ENCODE measurements around the gene ZFHX3.

The ZFHX3 gene

DNA sequence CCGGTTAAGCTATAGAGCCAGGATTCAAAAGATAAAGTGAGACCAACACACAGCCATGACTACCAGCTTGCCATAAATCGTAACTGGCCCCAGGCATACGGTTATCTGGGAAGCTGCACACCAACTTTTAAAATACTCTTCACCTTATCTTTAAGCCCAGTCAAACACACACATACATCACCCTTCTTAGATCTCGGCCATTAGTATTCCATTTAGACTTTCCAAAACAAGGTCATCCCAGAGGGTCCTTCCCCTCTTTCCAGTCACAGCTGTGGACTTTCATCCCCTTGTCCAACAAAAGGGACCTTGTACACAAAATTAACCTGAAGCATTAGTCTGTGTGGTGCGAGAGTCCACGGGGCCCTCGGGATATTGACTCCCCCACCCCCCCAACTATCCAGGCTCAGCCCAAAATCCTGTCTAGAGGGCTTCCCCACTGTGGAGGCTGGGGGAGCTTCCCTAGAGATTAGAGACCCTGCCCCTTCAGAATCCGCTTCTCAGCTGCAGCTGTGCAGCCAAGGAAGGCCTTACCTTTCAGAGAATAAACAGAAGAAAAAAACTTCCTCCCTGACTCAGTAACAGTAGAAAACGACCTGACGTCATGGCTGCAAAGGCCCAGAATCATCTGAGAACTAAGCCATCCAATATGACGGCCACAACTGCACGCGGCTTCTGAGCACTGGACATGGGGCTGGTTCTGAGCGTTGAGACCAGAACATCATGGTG lies 9.9 kb downstream of the ZFHX3 start:
- no peak for DNase-seq

DNA sequence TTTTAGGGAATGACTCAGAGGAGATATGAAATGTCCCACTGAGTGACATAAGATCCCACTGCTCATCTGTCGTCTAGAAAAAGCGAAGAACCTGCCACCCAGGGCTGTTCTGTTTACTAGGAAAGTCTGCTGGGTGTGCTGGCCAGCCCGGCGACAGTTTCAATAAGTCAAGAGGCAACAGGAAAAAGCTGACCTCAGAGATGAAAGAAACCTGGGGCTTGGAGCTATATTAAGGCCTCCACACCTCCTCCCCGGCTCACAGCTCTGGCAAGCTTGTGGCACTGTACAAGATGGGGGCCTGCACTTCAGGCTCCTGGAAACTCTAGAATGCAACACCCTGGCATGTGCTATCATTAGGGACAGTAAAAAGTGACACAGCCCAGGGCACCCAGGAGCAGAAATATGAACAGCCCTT lies 10.6 kb downstream of the ZFHX3 start:
- peak in 1 of 2 experiments; percentile 29 for DNase-seq

DNA sequence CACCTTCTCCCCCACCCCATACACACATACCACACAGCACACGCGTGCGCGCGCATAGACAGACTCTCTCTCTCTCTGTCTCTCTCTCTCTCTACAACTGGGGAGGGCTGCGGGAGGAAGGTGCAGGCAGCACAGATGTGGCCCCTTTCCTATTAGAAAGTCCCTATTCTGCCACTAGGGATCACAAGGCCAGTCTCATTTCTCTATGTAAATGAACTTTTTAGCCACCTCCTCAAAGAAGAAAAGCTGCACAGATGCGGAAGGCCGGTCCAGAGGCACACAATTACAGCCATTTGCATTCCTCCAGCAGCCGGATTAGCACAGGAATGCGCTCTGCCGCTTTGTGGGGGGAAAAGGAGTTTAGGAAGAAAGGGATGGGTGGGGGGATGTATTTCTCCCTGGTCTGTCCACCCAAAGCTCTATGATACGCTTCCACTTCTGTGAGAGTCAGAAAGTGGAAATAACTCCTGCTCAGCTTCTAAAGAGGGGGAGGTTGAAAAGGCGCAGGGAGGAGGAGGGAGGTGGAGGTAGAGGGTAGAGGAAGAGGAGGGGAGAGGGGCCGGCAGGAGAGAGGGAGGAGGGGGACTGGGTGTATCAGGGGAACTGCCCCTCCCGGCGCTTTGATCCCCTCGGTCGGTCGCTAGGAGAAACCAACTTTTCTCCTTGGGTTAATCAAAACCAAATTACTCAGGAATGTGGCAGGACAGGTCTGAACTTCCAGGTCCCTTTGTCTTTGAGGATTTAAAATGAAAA lies 11.7 kb downstream of the ZFHX3 start:
- DNase-seq = no peak

DNA sequence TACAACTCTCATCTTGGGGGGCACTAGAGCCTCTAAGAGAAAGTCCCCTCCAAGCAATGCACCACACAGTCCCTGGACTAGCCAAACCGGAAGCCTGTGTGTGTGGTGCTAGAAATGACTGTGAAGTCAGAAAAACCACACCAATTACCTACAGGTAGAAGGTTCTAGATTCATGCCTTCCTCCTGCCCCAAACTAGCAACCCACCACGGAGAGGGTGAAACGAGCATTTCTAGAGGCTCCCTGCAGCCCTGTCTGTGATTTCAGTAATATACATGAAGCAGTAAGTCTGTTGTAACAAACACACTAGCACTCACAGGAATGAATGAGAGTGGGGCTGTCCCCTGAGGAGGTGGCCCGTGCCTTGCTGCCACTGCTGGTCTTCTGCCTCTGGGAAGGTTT lies 13.6 kb downstream of the ZFHX3 start:
- no peak for DNase-seq

DNA sequence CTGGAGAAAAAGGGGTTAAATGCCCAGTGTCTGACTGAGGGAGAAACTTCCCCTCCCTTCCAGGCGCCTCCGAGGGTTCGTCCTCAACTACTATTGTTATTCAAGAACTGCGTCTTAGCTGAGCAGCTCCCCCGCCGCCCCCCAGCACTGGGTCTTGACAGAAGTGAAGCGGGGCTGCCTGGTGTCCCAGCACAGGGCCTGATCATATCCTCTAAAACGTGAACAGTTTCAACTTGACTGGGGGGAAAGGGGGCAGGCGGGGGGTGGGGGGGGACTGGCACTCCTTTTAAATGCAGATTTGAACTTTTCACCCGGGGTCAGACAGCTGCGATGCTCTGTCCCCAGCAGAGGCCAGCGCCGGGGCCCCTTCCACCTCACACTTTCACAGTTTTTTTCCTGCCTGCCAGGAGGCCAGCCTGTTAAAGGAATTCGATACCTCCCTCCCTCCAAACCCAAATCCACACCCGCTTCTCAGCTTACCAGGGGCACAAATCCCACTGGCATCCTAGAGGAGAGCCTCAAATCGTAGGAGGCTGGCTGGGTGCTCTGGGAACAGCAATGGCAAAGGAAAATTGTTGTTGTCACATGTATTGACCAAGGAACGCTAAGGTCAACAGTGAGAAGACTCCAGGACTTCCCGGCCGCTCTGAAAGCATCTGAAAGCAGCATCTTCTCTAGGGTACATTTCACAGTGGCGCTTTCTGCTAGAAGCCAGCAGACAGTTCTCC lies 14.5 kb downstream of the ZFHX3 start:
- DNase-seq = no peak

DNA sequence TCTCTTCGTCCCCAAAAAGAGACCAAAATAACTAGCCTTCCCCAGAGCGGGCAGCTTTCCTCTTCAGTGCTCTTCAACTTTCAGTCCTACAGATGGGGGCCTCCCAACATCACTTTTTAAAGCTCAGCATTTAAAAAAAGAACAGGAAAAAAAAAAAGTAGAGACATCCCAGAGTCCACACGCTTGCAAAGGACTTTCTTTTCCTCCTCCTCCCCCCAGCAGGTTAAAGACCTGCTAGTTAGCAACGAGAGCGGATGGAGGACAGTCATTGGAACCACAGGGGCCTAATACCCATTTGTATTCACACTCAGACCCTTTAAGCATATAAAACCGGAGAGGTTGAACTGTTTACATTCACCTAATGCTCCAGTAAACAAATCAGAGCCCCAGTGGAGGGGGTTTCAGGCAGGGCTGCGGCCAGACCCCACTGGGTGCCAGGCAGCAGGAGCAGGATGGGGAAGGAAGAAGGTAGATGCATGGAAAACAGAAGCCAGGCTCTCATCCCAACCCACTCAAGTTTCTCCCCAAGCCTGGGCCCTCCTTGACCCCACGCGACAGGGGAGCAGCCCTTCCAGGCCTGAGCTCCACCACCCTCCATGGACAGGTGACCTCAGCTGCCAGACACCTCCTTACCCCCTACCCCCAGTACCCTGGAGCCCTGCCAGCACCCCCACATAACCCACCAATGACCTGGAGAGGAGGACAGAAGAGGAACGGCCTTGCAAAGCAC lies 15.2 kb downstream of the ZFHX3 start:
- no peak for DNase-seq

DNA sequence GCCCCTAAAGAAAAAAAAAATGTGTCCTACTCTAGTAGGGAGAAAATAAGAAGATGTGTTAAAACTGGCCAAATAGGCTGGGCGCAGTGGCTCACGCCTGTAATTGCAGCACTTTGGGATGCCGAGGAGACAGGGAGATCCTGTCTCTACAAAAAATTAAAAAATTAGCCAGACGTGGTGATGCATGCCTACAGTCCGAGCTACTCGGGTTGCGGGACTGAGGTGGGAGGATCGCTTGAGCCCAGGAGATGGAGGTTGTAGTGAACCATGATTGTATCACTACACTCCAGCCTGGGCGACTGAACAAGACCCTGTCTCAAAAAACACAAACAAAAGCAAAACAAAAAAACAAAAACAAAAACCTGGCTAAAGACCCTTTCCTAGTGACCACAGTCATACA lies 15.9 kb downstream of the ZFHX3 start:
- DNase-seq = no peak

DNA sequence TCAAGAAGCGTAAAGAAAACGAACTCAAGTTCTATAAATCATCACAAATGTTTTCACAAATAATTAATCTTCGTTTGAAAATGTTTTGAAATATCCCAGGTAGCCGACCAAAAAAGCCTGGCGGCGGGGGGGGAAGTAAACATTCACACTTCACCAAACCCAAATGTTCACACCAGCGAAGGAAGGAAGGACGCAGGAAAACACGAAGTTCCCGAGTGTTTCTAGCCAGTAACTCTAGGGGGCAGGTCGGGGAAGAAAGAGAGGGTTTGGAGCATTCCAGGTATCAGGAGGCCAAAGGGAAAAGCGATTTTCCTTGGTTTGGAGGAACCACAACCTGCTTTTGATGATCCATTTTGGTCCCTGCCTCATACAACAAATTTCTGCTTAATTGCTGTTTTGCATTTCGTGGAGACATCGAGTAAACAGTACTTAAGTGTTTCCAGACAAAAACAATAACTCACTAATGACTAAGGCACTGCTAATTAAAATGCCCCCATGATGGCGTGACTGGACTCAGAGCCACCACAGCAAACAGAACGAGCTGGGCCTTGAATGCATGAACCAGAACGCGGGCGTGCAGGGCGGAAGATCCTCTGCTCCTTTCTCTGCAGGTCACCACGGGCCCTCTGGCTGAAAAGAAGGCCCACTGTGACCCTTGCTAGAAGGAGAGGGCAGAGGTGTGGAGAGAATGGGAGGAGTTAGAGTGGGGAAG lies 16.6 kb downstream of the ZFHX3 start:
- no peak for DNase-seq

DNA sequence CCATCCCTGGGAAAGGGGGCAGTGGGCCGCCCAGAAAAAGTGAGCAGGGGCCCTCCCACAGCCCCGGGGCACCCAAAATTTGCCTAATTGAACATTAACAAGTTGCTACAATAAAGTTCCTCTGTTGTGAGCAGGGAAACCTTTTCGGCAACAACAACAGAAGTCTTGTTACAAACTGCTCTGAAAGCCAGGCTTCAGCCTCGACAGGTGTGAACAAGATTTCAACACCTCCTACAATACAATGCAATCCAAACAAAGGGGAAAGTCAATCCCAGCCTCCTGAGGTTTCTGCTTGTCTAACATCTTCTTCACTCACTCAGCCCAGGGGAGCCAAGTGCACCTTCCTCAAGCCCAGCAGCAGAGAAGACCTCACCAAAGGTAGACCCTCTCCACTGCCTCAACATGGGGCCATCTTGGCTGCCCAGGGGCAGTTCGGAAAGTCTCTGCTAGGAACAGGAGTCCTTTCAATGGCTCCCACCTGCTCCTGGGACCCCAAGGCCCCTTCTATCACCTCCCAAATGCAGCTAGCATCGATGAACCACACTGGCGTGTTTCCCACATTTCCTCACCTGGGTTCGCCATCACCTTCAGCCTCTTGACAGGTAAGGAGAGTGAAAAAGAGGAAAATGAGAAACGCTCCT lies 19.1 kb downstream of the ZFHX3 start:
- no peak for DNase-seq

DNA sequence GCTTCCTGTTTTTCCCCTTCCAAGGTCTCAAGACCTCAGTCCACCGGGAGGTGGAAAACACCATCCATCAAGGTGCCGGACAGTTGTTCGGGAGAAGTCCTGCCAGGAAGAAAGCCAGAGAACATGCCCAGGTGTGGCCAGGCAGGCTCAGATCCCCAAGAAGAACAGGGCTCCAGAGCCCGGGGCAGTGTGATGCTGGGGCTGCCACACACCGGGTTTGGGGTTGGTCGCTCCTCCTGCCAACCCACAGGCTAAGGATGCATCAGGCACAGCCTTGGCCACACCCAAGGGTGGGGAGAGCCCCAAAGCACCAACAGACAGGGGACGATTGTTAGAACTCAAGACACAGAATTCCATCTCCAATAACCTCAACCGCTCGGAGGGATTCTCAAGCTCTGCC lies 19.7 kb downstream of the ZFHX3 start:
- no peak for DNase-seq

DNA sequence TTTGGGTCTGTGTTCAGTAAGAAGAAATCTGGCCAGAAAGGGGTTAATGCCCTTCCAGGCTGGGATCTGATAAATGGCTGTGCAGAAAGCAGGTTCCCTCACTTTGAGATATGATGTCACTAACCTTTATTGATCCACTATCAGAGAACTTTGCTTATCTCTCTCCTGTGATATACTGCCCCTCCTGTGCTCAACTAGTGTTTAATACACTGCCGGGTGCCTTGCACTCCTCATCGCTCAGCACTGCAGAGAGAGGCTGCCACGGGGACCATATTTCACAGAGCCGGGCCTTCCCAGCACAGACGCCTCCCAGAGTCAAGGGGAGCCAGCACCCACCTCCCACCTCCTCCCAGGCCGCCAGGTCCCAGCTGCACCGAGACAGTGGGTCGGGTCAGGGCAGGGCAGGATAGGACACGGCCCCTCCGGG lies 20.2 kb downstream of the ZFHX3 start:
- DNase-seq = no peak

DNA sequence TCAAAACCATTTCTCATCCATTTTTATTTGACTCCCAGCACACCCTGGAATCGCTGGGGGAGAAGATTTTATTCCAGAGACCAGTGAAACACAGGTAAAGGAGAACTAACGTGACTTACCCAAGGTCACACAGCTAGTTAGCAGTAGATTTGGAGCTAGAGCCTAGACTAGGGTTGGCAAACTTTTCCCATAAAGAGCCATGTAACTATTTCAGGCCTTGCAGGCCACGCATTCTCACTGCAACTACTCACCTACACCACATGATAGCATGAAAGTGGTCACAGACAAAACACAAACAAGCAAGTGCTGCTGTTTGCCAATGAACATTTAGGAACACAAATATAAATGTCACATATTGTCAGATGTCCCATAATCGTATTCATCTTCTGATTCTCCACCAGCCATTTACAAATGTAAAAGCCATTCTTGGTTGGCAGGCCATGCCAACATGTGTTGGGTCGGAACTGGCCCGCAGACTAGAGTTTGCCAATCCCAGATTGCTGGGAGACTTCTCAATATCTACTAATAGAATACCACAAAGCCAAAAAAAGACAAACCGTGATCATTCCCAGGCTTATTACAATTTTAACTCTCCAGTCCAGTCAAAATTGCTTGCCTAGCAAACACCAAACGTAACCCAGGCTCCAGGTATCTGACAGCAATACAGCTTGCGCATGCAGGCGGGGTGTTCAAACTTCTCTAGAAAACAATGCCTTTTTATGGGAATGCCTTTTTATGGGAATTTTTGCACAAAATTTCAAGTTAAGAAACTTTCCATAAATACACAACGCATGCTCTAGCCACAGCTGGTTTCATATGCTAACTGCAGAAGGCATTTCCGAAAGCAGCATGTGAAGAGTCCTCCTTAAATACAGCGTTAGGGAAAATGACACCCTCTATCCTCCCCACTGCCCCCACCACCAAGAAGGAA lies 20.9 kb downstream of the ZFHX3 start:
- DNase-seq = no peak

DNA sequence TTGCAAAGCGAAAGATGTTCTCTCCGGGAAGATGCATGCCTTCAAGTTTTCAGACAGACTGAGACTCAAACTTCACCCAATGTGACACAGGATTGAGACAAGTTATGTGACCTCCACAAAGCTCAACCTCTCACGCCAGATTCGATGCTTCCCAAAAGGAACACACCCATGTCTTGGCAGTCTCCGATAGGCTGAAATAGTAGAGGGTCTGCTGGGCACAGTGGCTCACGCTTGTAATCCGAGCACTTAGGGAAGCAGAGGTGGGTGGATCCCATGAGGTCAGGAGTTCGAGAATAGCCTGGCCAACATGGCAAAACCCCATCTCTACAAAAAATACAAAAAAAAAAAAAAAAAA lies 22.1 kb downstream of the ZFHX3 start:
- no peak for DNase-seq

DNA sequence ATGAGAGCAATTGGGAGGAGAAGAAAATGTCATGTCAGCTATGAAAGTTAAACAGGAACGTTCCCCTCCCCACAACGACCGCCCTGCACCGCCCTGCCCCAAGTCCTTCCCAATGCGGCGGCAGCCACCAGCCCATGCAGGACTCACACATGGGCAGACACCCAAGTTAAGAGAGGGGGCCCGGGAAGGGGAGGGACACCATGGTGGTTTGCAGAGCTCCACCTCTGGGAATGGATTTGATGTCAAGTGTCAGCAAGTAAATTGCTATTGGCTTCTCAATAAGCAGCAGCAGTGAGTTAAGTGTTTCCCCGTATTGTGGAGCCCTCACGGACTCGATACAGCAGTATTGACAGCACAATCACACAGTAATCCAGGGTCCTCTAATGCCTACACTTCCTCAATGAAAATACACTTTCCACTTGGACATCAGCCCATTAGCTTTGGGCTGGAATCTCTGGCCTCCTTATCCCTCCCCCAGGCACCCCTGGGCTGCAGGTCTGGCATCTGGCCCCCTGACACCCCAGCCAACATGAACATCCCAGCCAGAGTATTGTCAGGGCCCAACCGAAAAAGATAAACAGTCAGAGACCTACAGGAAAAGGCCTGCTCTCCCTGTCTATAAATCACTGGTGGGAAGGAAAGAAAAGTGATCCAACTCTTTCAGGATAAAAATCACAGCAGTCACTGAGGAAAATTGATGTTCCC lies 22.6 kb downstream of the ZFHX3 start:
- DNase-seq = no peak

DNA sequence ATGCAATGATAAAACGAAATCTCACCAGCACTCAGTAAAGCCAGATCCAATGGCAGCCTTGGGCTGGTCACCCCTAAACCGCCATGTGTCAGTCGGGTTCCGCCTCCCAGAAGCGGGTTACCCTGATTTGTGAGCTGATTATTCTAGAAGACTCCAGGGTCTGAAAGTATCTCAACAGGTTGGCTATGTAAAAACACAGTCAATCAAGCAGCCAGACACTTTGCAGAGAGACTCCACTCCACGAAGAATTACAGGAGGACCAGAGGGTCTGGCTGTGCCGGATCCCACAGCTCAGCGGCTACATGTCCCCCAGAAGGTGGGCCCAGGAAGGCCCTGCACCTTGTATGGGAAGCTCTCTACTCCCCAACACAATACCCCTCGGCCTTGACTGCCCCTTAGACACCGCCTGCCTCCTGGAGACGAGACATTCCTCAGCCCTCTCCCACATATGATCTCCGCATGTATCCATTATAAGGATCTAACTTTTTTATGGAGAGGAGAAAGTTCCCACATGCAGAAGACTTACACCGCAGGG lies 23.3 kb downstream of the ZFHX3 start:
- DNase-seq = no peak

DNA sequence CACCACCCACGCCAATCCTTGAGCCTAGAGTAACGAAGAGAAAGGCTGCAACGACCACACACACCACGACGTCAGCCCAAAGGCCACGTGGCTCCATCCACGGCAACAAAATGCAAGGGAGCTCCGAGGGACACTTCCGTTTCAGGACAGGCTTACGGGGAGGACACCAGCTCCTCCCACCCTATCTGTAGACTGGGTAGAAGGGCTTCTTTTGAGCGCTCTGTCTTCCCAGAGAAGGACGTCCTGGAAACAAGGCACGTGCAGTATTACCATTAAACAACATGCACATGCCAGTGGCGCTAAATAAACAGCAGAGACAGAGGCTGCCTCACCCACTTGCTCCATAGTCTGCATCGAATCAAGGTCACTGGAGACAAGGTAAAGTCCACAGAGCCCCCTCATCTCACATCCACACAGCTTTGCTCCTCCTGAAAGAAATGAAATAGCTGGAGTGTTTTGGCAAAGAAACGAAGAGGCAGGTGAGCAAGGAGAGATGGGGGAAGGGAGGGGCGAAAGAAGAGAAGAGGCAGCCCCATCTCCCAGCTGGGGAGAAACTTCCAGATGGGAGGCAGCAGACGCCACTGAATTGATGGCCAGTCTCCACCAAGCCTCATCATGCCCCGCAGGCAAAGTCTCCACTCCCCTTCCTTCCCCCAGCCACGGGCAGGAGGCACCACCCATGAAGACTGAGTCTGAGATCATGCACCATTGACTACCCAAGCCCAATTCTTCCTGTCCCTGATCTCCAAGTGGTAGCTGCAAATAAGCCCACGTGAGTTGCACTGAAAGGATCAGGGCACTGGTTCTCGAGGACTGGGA lies 24.0 kb downstream of the ZFHX3 start:
- DNase-seq = no peak

DNA sequence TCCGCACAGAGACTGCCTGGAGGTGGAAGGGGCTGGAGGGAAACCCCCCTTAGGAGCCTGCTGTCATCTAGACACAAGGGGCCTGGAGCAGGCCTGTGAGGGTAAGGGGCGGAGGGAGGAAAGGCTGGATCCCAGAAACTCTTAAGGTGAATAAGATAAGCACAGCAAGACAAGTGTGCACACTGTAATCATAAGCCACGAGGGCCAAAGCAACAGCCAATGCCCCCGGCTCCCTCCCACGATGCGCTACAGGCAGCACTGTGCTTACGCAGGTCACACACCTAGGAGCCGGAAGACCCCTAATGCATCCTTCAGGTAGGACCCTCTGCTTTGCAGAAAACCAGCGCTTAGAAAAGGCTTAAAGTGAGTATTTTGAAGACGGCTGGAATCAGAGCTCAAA lies 24.6 kb downstream of the ZFHX3 start:
- DNase-seq = no peak

DNA sequence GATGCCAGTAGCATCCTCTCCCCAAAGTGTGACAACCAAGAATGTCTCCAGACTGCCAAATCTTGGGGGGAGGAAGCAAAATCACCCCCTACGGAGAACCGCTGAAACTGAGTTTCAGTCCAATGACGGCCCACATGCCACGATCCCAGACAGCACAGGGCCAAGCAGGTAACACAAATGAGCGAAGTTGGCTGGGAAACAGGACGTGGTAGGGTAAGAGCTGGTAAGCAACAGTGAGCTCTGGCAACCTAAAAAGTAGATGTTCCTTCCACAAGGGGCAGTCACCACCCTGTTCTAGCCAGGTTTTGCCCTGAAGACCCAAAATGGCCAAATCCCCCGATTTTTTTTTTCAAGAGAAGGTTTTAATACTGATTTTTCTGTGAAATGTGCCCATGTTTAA lies 25.4 kb downstream of the ZFHX3 start:
- DNase-seq = no peak

DNA sequence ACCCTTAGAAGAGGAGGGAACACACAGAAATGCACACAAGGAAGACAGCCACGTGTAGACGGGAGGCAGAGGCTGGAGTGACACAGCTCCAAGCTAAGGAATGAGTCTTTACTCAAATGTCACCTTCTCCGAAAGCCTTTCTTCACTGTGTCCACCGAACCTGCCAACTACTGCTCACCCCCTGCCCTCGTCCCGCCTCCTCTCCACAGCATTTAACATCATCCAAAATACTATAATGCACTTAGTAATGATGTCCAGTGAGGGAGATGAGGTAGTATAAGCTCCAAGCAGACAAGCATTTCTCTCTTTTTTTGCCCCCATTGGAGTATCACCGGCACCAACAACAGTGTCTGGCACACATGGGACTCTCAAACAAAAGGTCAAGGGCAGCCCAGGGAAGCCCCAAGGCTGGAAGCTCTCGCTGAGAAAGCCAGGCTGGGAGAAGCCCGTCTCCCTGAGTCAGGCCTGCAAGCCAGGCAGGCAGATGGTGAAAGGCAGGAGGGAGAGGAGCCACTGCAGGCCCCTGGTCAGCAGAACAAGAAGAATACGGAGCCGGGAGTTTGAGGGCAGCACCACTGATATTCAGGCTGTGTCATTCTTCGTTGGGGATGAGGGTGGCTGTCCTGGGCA lies 25.9 kb downstream of the ZFHX3 start:
- peak; percentile 19 to 32 for DNase-seq
